Mucosa of gallbladder (tissue), 1 donor: ENCODE data around the gene METTL26. TPM values are rescaled to one million over a fixed set of nuclear protein-coding genes. Genes with fewer than 3 reads are reported as not detected.

Source experiments
- DNase-seq: peaks from one replicate; pipeline ENCODE4 v3.0.0-alpha.2; 2020; ENCODE audit warnings: low spot score
- total RNA-seq: library from RNA; stranded (reverse); gene quantifications from one replicate; pipeline ENCODE4 v1.2.1, GENCODE V29; 2021
- donor health status: DM: no; HTN: no; CAD: no.

METTL26 gene
- total RNA-seq, 1 donor from 2014 or later: 69.3 TPM

- no peak for DNase-seq
Measured at GRCh38 chr16:658679-659571, 22.8 kb upstream of the METTL26 start.

DNA sequence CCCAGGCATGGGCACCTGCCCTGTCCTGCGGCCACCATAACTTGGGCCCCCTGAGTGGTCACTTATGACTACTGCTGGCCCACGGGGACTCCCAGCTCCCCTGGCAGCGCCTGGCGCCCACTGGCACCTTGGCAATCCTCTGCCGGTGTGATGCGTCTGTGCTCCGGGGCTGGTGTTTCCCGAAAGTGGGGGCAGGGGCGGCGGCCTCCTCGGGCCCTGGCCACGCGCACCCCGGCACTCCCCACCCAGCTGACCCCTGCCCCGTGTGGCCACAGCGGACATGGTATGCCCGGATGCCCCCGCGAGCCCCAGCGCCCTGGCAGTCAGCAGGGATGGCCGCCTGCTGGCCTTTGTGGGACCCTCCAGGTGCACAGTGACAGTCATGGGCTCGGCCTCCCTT, 21.4 kb upstream of the METTL26 start:
- DNase-seq: no peak

DNA sequence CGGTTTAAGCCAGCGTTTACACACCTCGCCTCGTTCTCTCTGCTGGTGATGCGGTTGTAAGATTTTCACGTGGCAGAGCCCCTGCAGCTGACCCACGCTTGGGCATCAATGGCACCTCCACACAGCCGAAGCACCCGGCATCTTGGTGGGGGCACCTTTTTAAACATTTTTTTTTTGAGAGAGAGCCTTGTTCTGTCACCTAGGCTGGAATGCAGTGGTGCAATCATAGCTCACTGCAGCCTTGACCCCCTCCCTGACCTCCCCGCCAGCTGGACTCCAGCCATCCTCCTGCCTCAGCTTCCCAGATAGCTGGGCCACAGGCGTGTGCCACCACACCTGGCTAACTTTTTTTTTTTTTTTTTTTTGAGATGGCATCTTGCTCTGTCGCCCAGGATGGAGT, 17.9 kb upstream of the METTL26 start:
- DNase-seq: no peak

DNA sequence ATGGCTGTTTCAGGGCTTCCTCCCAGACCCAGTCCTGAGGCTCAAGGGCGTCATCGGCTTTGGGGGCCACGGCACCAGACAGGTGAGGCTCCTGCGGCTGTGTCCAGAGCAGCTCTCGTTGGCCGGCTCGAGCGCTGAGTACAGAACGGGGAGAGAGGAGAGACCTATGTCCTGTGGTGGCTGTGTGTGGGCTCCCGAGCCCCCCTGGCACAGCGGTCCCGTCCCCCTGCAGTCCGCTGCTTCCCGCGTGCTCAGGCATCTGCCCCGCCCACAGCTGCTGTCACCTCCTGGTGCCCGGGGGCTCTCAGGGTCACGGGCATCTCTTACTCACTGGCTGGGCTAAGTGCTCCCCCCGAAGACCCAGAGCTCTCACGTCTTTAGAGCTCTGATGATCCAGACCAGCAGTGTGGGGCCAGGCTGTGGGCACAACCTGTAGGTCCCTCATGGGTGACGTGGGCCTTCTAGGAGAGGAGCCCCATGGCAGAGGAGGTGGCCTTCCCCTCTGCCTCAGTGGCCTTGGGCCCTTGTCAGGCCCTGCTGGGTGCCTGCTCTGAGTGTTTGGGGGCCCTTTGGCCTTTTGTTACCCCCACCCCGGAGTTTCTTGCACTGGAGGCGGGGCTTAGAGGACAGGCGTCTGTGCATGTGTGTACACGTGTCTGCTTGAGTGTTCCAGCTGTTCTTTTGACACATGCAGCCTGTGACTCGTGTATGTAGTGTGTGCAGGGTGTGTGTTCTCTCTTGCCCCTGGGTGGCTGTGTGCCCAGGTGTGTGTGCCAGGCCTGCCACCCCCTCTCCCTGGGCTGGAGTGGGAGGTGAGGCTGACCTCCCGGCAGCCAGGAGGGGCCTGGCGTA, 16.6 kb upstream of the METTL26 start:
- no peak for DNase-seq

GRCh38 chr16:651844-652243, 15.7 kb upstream of the METTL26 start:
- DNase-seq: no peak

DNA sequence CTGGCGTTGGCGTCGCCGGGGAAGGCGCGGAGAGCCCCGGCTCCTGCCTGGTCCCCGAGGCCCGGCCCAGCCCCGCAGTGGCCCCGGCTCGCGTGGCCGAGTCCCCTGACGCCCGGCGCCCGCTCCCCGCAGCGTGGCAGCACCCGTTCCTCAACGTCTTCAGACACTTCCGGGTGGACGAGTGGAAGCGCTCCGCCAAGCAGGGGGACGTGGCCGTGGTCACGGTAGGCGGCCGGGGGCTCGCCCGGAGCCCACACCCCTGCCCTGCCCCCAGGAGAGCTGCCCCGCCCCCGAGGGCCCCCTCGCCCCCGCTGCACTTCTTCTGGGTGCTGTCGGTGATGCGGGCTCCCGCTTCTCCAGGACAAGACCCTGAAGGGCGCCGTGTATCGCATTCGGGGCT, 13.5 kb upstream of the METTL26 start:
- no peak for DNase-seq

DNA sequence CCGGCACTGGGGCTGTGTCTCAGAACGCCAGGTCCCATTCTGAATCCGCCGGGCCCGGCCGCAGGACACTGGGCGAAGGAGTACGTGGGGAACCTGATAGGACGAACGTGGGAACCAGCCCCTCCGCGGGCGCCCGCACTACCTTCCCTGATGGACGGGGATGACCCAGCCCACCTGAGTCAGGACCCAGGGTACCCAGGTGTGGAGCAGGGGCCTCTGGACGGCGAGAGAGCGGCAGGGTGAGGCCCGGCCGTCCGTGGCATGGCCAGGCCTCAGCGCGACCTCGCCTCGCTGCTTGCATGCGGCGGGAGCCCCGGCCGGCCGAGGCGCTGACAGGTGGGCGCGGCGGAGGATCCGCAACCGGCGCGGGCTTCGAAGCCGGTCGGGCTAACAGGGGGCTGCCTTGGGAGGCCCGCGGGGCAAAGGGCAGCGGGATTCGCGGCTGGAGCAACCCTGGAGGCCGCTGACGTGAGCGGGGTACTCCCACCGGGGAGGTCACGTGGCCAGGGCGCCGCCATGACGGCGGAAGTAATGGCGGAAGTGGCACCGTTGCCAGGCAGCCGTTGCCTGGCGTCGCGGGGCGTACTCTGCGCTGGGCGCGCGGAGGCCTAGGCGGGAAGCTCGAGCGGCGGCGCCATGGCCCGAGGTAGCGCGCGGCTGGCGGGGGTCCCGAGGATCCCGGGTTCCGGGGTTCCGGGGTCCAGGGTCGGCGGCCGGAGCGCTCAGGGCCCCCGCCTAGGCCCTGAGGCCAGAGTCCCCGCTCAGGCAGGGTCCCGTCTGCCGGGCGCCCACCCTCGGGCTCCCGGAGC, 12.9 kb upstream of the METTL26 start, which contains the start of gene WDR90:
TSS of gene WDR90 (plus strand) at position 585 of the 809 bp plus-strand sequence. CDS start at position 637, 52 bp downstream.
- peak; percentile 95 for DNase-seq

- DNase-seq: peak; percentile 75
Measured at GRCh38 chr16:648071-648780, 12.1 kb upstream of the METTL26 start.

DNA sequence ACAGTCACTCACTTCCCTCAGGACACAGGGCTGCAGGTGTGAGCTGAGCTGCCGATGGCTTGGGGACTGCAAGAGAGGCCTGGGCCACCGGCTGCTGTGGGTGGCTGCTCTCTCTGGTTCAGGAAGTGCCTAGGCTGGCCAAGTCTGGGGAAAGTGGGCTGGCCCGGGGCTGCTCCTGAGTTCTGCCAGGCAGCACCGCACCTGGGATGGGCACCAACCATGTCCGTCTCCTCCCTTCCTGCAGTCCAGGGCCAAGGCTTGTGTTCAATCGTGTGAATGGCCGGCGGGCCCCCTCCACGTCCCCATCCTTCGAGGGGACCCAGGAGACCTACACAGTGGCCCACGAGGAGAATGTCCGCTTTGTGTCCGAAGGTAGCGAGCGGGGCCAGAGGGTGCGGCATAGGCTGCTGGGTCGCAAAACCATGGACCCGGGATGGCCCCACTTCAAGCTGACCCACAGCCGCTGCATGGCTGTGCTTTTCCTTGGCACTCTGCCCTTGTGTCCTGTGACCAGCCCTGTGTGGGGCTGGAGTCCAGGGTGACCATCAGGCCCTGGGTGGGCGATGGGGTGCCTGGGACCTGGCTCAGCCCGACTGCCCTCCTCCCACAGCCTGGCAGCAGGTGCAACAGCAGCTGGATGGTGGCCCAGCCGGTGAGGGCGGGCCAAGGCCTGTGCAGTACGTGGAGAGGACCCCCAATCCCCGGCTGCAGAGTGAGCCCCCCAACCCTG, 11.2 kb upstream of the METTL26 start:
- no peak for DNase-seq

DNA sequence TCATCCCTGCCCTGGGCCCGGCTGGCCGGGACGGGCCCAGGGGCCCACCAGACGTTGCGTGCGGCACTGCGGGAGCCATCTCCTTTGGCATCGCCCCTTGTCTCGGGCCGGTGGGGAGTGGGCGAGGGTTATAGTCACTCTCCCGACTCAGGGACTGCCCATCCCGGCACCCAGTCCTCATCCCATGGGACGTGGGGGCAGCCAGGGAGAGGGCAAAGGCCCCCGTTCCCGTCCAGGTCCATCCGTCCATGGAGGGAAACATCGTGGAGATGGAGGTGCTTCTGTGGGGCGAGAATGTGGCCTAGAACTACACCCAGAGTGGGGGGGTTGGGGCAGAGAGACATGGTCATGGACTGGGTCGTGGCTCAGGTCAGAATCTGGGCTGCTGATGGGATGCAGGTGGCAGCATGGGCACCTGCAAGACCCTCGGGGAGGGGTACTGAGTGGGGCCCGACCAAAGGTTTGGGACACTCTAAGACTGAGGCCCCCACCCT, 10.6 kb upstream of the METTL26 start:
- no peak for DNase-seq

DNA sequence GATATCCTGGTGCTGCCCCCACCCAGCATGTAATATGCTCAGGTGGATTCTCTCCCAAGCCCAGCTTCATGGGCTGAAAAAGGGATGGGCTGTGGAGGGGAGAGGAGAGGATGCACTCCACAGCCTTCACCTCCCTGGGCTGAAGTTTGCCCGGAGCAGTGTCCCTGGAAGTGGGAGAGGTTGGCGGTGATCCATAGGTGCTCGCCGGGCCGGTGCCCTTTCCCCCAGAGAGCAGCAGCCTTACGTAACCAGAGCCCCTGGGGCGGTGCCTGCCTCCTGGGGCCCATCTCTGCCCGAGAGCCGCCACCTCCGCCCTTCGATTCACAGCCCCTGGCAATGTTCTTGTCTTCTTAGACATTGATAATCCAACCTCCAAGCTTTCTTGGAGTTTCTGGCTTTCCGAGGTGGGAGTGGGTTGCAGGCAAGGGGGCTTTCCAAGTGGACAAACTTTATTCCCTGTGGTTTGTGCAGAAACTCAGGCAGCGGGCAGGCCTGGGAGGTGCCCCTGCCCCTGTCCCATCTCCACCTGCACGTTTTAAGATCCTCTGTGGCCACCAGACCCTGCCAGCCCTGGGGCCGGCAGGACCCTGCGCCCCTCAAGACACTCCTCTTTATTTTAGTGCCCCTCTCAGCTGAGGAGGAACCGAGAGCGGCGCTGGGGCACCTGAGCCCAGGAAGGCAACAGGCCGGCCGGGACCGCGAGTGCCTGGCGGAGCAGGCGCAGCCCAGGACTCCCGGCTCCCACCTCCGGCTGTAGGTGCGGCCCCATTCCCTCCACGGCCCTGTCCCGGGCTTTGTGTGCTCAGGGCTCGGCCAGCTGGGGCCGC, 10.0 kb upstream of the METTL26 start:
- no peak for DNase-seq

GRCh38 chr16:644556-644955, 8.5 kb upstream of the METTL26 start:
- no peak for DNase-seq

- DNase-seq: no peak
Measured at GRCh38 chr16:643050-643368, 6.9 kb upstream of the METTL26 start.

GRCh38 chr16:642189-643049, 6.3 kb upstream of the METTL26 start:
- DNase-seq: peak; percentile 61

GRCh38 chr16:641326-642188, 5.5 kb upstream of the METTL26 start, which contains the start of gene MCRIP2:
Gene MCRIP2, plus strand, starts transcription at chr16:641828. Its CDS starts 164 bp downstream, at chr16:641992.
- peak; percentile 83 for DNase-seq

- DNase-seq: no peak
Measured at GRCh38 chr16:640614-641013, 4.5 kb upstream of the METTL26 start.

- DNase-seq: no peak
Measured at GRCh38 chr16:638836-639235, 2.7 kb upstream of the METTL26 start.
